H1 (cell line): Measurements from ENCODE around the gene CDADC1. TPM values are rescaled to one million over a fixed set of nuclear protein-coding genes. Genes with fewer than 3 reads are reported as not detected.

Experiments
- CTCF ChIA-PET: fragments of 300-600 bp; sonication (Branson Sonifier 250); formaldehyde crosslinking; loops from one replicate; lab custom pipeline; 2021; ENCODE audit not compliant: partially characterized antibody; lab: Charles Lee
- POLR2A ChIA-PET: fragments of 300-600 bp; sonication (Branson Sonifier 250); formaldehyde crosslinking; loops from one replicate; lab custom pipeline; 2021; ENCODE audit warnings: inconsistent platforms; ENCODE audit not compliant: partially characterized antibody; lab: Charles Lee
- DNase-seq, 2 experiments: peaks; one replicate each; pipeline versions ENCODE4 v3.0.0 to v3.0.0-alpha.2; 2010 to 2022; ENCODE audit warnings: low spot score in 2 of 2, low read depth in 1 of 2, mixed read lengths in 1 of 2
- FAIRE-seq: peaks from 2 replicates; lab custom pipeline; 2011; peaks lifted over from hg19 to GRCh38; lab: Jason Lieb, UNC
- H2AFZ ChIP-seq: 2 replicates; pipeline ENCODE4 v1.8.1; 2012; ENCODE audit warnings: low read length, inconsistent platforms
- H2AK5ac ChIP-seq: 2 replicates; pipeline ENCODE4 v1.6.1; 2013; ENCODE audit warnings: low read depth, low read length
- H2BK120ac ChIP-seq: replicated peaks from 2 replicates; pipeline ENCODE3; 2013; ENCODE audit warnings: low read depth, low read length, inconsistent platforms
- H2BK12ac ChIP-seq: 2 replicates; pipeline ENCODE4 v1.6.1; 2013; ENCODE audit warnings: low read depth, low read length
- H2BK15ac ChIP-seq: 2 replicates; pipeline ENCODE4 v1.6.1; 2013; ENCODE audit warnings: low read length
- H2BK20ac ChIP-seq: 2 replicates; pipeline ENCODE4 v1.6.1; 2013; ENCODE audit warnings: low read length
- H2BK5ac ChIP-seq: 2 replicates; pipeline ENCODE4 v1.6.1; 2013; ENCODE audit warnings: low read depth, low read length
- H3K14ac ChIP-seq: 2 replicates; pipeline ENCODE4 v1.6.1; 2013; ENCODE audit warnings: inconsistent platforms; ENCODE audit not compliant: insufficient read length
- H3K18ac ChIP-seq: 2 replicates; pipeline ENCODE4 v1.6.1; 2013; ENCODE audit warnings: low read length; ENCODE audit errors: extremely low read depth
- H3K23ac ChIP-seq: 2 replicates; pipeline ENCODE4 v1.6.1; 2013; ENCODE audit warnings: inconsistent platforms; ENCODE audit not compliant: insufficient read length
- H3K23me2 ChIP-seq: 2 replicates; pipeline ENCODE4 v1.6.1; 2013; ENCODE audit warnings: low read depth, low read length
- H3K27ac ChIP-seq: 2 replicates; pipeline ENCODE4 v1.6.1; 2011; ENCODE audit warnings: low read depth, low read length, inconsistent platforms
- H3K27me3 ChIP-seq, 4 experiments: replicated peaks in 1 of 4; 1 replicate in 1 of 4; 2 replicates in 3 of 4; pipeline versions ENCODE4 v1.6.1 to v1.8.1; 2011 to 2013; ENCODE audit warnings: low read length in 3 of 4, mild to moderate bottlenecking in 3 of 4, inconsistent platforms in 2 of 4, mixed read lengths in 2 of 4, moderate library complexity in 1 of 4; ENCODE audit not compliant: control insufficient read depth in 3 of 4, insufficient read depth in 3 of 4; ENCODE audit errors: extremely low read depth in 1 of 4
- H3K36me3 ChIP-seq, 4 experiments: 2 replicates each; pipeline versions ENCODE4 v1.6.1 to v1.8.1; 2011 to 2013; ENCODE audit warnings: mild to moderate bottlenecking in 4 of 4, low read length in 3 of 4, moderate library complexity in 2 of 4, control low read depth in 1 of 4, inconsistent platforms in 1 of 4; ENCODE audit not compliant: insufficient read depth in 4 of 4, control insufficient read depth in 2 of 4
- H3K4ac ChIP-seq: replicated peaks from 2 replicates; pipeline ENCODE3; 2013; ENCODE audit warnings: low read length, low read depth, mixed read lengths, inconsistent platforms; ENCODE audit not compliant: insufficient read length
- H3K4me1 ChIP-seq, 4 experiments: replicated peaks in 1 of 4; 1 replicate in 1 of 4; 2 replicates in 3 of 4; pipeline versions ENCODE4 v1.6.1 to v1.8.1; 2011 to 2013; ENCODE audit warnings: low read length in 3 of 4, inconsistent platforms in 2 of 4, mixed read lengths in 1 of 4; ENCODE audit not compliant: insufficient read depth in 4 of 4, control insufficient read depth in 3 of 4
- H3K4me2 ChIP-seq, 2 experiments: 2 replicates each; pipeline versions ENCODE4 v1.6.1 to v1.8.1; 2011 to 2013; ENCODE audit warnings: low read depth in 2 of 2, low read length in 2 of 2, control low read depth in 1 of 2, inconsistent platforms in 1 of 2, mild to moderate bottlenecking in 1 of 2; ENCODE audit not compliant: insufficient read depth in 1 of 2
- H3K4me3 ChIP-seq, 4 experiments: fragments of 200-600, 300-600 bp in 1 of 4; sonication (generic), shearing (Covaris generic), sonication (Bioruptor Twin) in 1 of 4; 2 replicates each; pipeline versions ENCODE4 v1.5.1 to v1.8.1; 2011 to 2016; ENCODE audit warnings: low read length in 4 of 4, low read depth in 3 of 4, control low read depth in 2 of 4, inconsistent platforms in 2 of 4, mild to moderate bottlenecking in 2 of 4, mixed read lengths in 1 of 4, moderate library complexity in 1 of 4; ENCODE audit not compliant: insufficient read depth in 2 of 4; ENCODE audit errors: extremely low read depth in 1 of 4
- H3K56ac ChIP-seq: replicated peaks from 2 replicates; pipeline ENCODE3; 2013; ENCODE audit warnings: low read depth, mild to moderate bottlenecking, mixed read lengths, low read length, inconsistent platforms; ENCODE audit not compliant: insufficient read length
- H3K79me1 ChIP-seq: 2 replicates; pipeline ENCODE4 v1.6.1; 2013; ENCODE audit warnings: low read depth, low read length, control low read depth
- H3K79me2 ChIP-seq, 2 experiments: 2 replicates each; pipeline versions ENCODE4 v1.6.1 to v1.8.1; 2012 to 2013; ENCODE audit warnings: low read length in 2 of 2, mild to moderate bottlenecking in 2 of 2, inconsistent platforms in 1 of 2; ENCODE audit not compliant: insufficient read depth in 2 of 2, control insufficient read depth in 1 of 2
- H3K9ac ChIP-seq, 4 experiments: replicated peaks in 1 of 4; 1 replicate in 1 of 4; 2 replicates in 3 of 4; pipeline versions ENCODE4 v1.6.1 to v1.8.1; 2011 to 2013; ENCODE audit warnings: low read depth in 3 of 4, low read length in 3 of 4, control low read depth in 2 of 4, mild to moderate bottlenecking in 2 of 4, moderate library complexity in 2 of 4, inconsistent platforms in 1 of 4; ENCODE audit errors: extremely low read depth in 1 of 4
- H3K9me3 ChIP-seq, 2 experiments: 2 replicates each; pipeline versions ENCODE4 v1.6.1 to v1.8.1; 2012 to 2013; ENCODE audit warnings: mild to moderate bottlenecking in 2 of 2, moderate library complexity in 2 of 2, control low read depth in 1 of 2, inconsistent platforms in 1 of 2, low read depth in 1 of 2, low read length in 1 of 2, mixed read lengths in 1 of 2; ENCODE audit not compliant: insufficient read depth in 2 of 2
- H4K20me1 ChIP-seq, 2 experiments: replicated peaks in 1 of 2; 2 replicates each; pipeline versions ENCODE3 to v1.8.1; 2011 to 2013; ENCODE audit warnings: inconsistent platforms in 2 of 2, low read length in 2 of 2, mild to moderate bottlenecking in 1 of 2; ENCODE audit not compliant: insufficient read depth in 2 of 2, control insufficient read depth in 1 of 2
- H4K5ac ChIP-seq: 2 replicates; pipeline ENCODE4 v1.6.1; 2013; ENCODE audit warnings: low read length, low read depth, mixed read lengths, inconsistent platforms; ENCODE audit not compliant: insufficient read length
- H4K8ac ChIP-seq: 2 replicates; pipeline ENCODE4 v1.8.0; 2013; ENCODE audit warnings: mild to moderate bottlenecking, moderate library complexity, low read length, inconsistent platforms; ENCODE audit not compliant: insufficient read depth; ENCODE audit errors: extremely low read depth
- H4K91ac ChIP-seq: replicated peaks from 2 replicates; pipeline ENCODE3; 2013; ENCODE audit warnings: low read length, mixed read lengths, inconsistent platforms; ENCODE audit not compliant: insufficient read length
- ATF2 ChIP-seq: IDR thresholded peaks from 2 replicates; pipeline ENCODE4 v1.6.1; 2012; ENCODE audit warnings: low read length, inconsistent platforms
- CHD1 ChIP-seq: IDR thresholded peaks from 2 replicates; pipeline ENCODE4 v1.6.1; 2012; ENCODE audit warnings: low read depth, low read length, improper control_type of control experiment
- CTCF ChIP-seq, 3 experiments: IDR thresholded peaks; 1 replicate in 2 of 3; 2 replicates in 1 of 3; pipeline versions ENCODE4 v1.5.1 to v1.6.1; 2011; ENCODE audit warnings: low read length in 3 of 3, mild to moderate bottlenecking in 3 of 3, inconsistent platforms in 2 of 3, low read depth in 1 of 3, moderate library complexity in 1 of 3; ENCODE audit not compliant: insufficient read depth in 1 of 3; ENCODE audit errors: control extremely low read depth in 1 of 3
- MAX ChIP-seq: IDR thresholded peaks from 2 replicates; pipeline ENCODE4 v1.6.1; 2012; ENCODE audit warnings: inconsistent platforms
- NANOG ChIP-seq: IDR thresholded peaks from 2 replicates; pipeline ENCODE4 v1.6.1; 2011; ENCODE audit warnings: low read length, low read depth, mild to moderate bottlenecking, inconsistent platforms; ENCODE audit not compliant: insufficient read depth, poor library complexity, severe bottlenecking
- PHF8 ChIP-seq: fragments of 200-600 bp; sonication (generic); conservative IDR thresholded peaks from 2 replicates; pipeline ENCODE4 v1.7.1; 2012; ENCODE audit warnings: low read depth, mild to moderate bottlenecking, inconsistent platforms, low read length, moderate library complexity
- RNF2 ChIP-seq: fragments of 200-900, 300-1000 bp; sonication (generic); IDR thresholded peaks from 2 replicates; pipeline ENCODE4 v1.7.1; 2016; ENCODE audit warnings: borderline replicate concordance, low read depth, mild to moderate bottlenecking, antibody characterized with exemption, low read length; ENCODE audit not compliant: poor library complexity, severe bottlenecking; ENCODE audit errors: missing control alignments
- SIRT6 ChIP-seq: IDR thresholded peaks from one replicate; pipeline ENCODE4 v1.7.1; 2012; ENCODE audit warnings: low read length, inconsistent platforms
- TCF12 ChIP-seq: IDR thresholded peaks from 2 replicates; pipeline ENCODE4 v1.6.1; 2011; ENCODE audit warnings: low read depth, mild to moderate bottlenecking, low read length
- WGBS, 2 experiments: shearing (Covaris generic) in 1 of 2; methylation state at CpG; one replicate each; pipeline versions ENCODE4 v1.1.6 to v1.1.7; 2013 to 2015; ENCODE audit warnings: low lambda C conversion rate in 2 of 2, mixed read lengths in 2 of 2, inconsistent platforms in 1 of 2, low coverage in 1 of 2, missing lambda C conversion rate in 1 of 2; ENCODE audit not compliant: insufficient replicate concordance in 2 of 2, insufficient coverage in 1 of 2, insufficient read length in 1 of 2; ENCODE audit errors: extremely low coverage in 1 of 2, missing lambda C conversion rate in 1 of 2; 5-methylcytosine and 5-hydroxymethylcytosine counted together
- polyA plus RNA-seq, 7 experiments: library from polyadenylated mRNA; depleted of rRNA in 3 of 7; stranded (reverse) in 5 of 7; unstranded in 2 of 7; fragments of >200 nt in 5 of 7; fragments of 200-250 nt in 2 of 7; gene quantifications; 1 replicate in 5 of 7; 2 replicates in 1 of 7; 4 replicates in 1 of 7; pipeline versions ENCODE4 v1.2.1 to v1.2.3, GENCODE V29; 2011 to 2013; ENCODE audit warnings: missing spikeins in 2 of 7, mixed read lengths in 2 of 7
- total RNA-seq: library from RNA; stranded (reverse); fragmentation: NEBNext Ultra II Directional; extraction: Animal tissue kit (Norgen Biotek cat#: 25700); gene quantifications from 2 replicates; pipeline ENCODE4 v1.2.1, GENCODE V29; 2021

Gene CDADC1
- total and polyA plus RNA-seq, 2 of the 8 experiments (the other 6 are each of a cell fraction or from before 2014, with no cell fraction given), result 0.98 to 2.7 TPM

- no peak overlapping the region for H3K27ac ChIP-seq
- H3K23ac ChIP-seq, result no peak overlapping the region
- no peak overlapping the region for H4K91ac ChIP-seq
- H3K4me3 ChIP-seq, result no peak overlapping the region
- no peak overlapping the region for H2BK12ac ChIP-seq
- no peak overlapping the region for H2AFZ ChIP-seq
- H2BK5ac ChIP-seq, result no peak overlapping the region
- FAIRE-seq (no peak), DNase-seq (no peak)
- 79% methylated on average over 3 of the region's 5 CpGs; no CpG with 5 or more reads in 1 of the 2 experiments for WGBS, 2 experiments
- H4K20me1 ChIP-seq, result no peaks in the 10 kb centered on the region
- H3K79me2 ChIP-seq, result no peaks in the 10 kb centered on the region
- no peaks in the 10 kb centered on the region; a peak in 1 of 7 replicates for H3K4me1 ChIP-seq
- H4K8ac ChIP-seq, result no peak overlapping the region
- no peaks in the 10 kb centered on the region; the same call in 1 of the 2 replicates for H3K79me1 ChIP-seq
- H3K4ac ChIP-seq, result no peak overlapping the region
- H2BK20ac ChIP-seq, result no peak overlapping the region
- peaks cover 12% of the 10 kb centered on the region for H3K23me2 ChIP-seq
- H3K4me2 ChIP-seq, result no peak overlapping the region
- H3K18ac ChIP-seq, result no peak overlapping the region
- H2BK120ac ChIP-seq, result no peak overlapping the region
- H3K36me3 ChIP-seq, result peaks cover 0 to under 1% (median 0%) of the 10 kb centered on the region in 4 experiments; a peak in 1 of 8 replicates
- H3K9ac ChIP-seq, result no peak overlapping the region
- no peak overlapping the region for H3K56ac ChIP-seq
- H2AK5ac ChIP-seq, result no peak overlapping the region
- no peak overlapping the region for H2BK15ac ChIP-seq
- no peaks in the 10 kb centered on the region for H3K9me3 ChIP-seq
- H3K14ac ChIP-seq, result no peak overlapping the region
- H4K5ac ChIP-seq, result no peak overlapping the region
- POLR2A ChIA-PET, result no interaction called here
- CTCF ChIA-PET, result interaction anchor here (0.6 to 1.4 kb wide), 5 partner anchors 10 to 170 kb away, joined by 3 to 5 read pairs (median 3); no protein-coding TSS in a partner anchor
- no peaks in the 10 kb centered on the region for H3K27me3 ChIP-seq
- TF ChIP-seq ATF2 (no peak), CTCF (IDR thresholded peaks at IDR 0.05; ENCODE audit: control extremely low read depth in 1 of 3, insufficient read depth in 1 of 3, low read depth in 1 of 3, low read length in 3 of 3) (no peak), TCF12 (no peak), NANOG (no peak), RNF2 (no peak), MAX (no peak), SIRT6 (no peak), PHF8 (no peak), CHD1 (no peak)
Observed at GRCh38 chr13:49251326-49251725, 3.6 kb downstream of the CDADC1 start.
